ENCODE results near the gene DGAT2L6.

GRCh38 chrX:70176938-70177533 lies at the start of gene DGAT2L6:
- TF ChIP-seq CTCF (IDR thresholded peaks at IDR 0.05; ENCODE audit: insufficient read depth, low read depth, low read length) (no peak), EZH2 (IDR thresholded peaks at IDR 0.05; ENCODE audit: insufficient read depth, low read length) (no peak)

All from astrocyte (in vitro differentiated cells and primary cell).